ENCODE measurements around the gene GLDN. TPM values are rescaled to one million over a fixed set of nuclear protein-coding genes. Genes with fewer than 3 reads are reported as not detected.

GLDN gene
- total RNA-seq, 1 experiment from 2014 or later: 0.77 TPM

GRCh38 chr15:51323749-51324148 is 17.7 kb upstream of the GLDN start:
- Mint-ChIP-seq H3K27me3 (ENCODE audit: low read depth) (peaks cover 14% of the 10 kb centered on the region), H3K4me3 (no peak overlapping the region), H3K4me1 (no peaks in the 10 kb centered on the region), H3K27ac (no peak overlapping the region), H3K9me3 (no peaks in the 10 kb centered on the region), H3K36me3 (no peaks in the 10 kb centered on the region)
- CTCF ChIA-PET: interaction anchor here (1.2 kb wide), 1 partner anchor 59 kb away, joined by 3 read pairs; no protein-coding TSS in a partner anchor
- POLR2A ChIA-PET: no interaction called here
- ATAC-seq (no peak), DNase-seq (ENCODE audit: low spot score) (no peak)
- TF ChIP-seq ZNF671 (CRISPR knock-in tag; IDR thresholded peaks at IDR 0.05): no peak
- no peak for TF ChIP-seq TCF7 (CRISPR knock-in tag; IDR thresholded peaks at IDR 0.05; ENCODE audit: low read depth)
- TF ChIP-seq PREB (CRISPR knock-in tag; IDR thresholded peaks at IDR 0.05; ENCODE audit: borderline replicate concordance): no peak

GRCh38 chr15:51325167-51325566 is 16.3 kb upstream of the GLDN start:
- Mint-ChIP-seq H3K9me3 (no peaks in the 10 kb centered on the region), H3K27me3 (ENCODE audit: low read depth) (peaks cover 15% of the 10 kb centered on the region), H3K4me1 (no peaks in the 10 kb centered on the region), H3K27ac (no peak overlapping the region), H3K4me3 (no peak overlapping the region), H3K36me3 (no peaks in the 10 kb centered on the region)
- ATAC-seq: no peak
- ChIA-PET POLR2A (no interaction called here), CTCF (interaction anchor here (0.7 kb wide), 1 partner anchor 14 kb away, joined by 4 read pairs; no protein-coding TSS in a partner anchor)
- no peak for DNase-seq (ENCODE audit: low spot score)
- TF ChIP-seq PRRX2 (CRISPR knock-in tag; IDR thresholded peaks at IDR 0.05) (no peak), SOX15 (CRISPR knock-in tag; IDR thresholded peaks at IDR 0.05) (no peak), IRF1 (CRISPR knock-in tag; IDR thresholded peaks at IDR 0.05) (no peak), TP53 (CRISPR knock-in tag; IDR thresholded peaks at IDR 0.05) (no peak), GABPB1 (CRISPR knock-in tag; IDR thresholded peaks at IDR 0.05) (no peak), ZNF219 (CRISPR knock-in tag; IDR thresholded peaks at IDR 0.05; ENCODE audit: borderline replicate concordance) (no peak), IRF2 (CRISPR knock-in tag; IDR thresholded peaks at IDR 0.05; ENCODE audit: borderline replicate concordance, low read depth) (no peak), JUN (CRISPR knock-in tag; IDR thresholded peaks at IDR 0.05) (no peak), PREB (CRISPR knock-in tag; IDR thresholded peaks at IDR 0.05; ENCODE audit: borderline replicate concordance) (no peak), ZNF263 (CRISPR knock-in tag; IDR thresholded peaks at IDR 0.05; ENCODE audit: low read depth) (no peak), NFATC4 (CRISPR knock-in tag; IDR thresholded peaks at IDR 0.05) (no peak), TEAD4 (CRISPR knock-in tag; IDR thresholded peaks at IDR 0.05) (no peak), ARID4B (CRISPR knock-in tag; IDR thresholded peaks at IDR 0.05; ENCODE audit: borderline replicate concordance) (no peak), SMAD4 (CRISPR knock-in tag; IDR thresholded peaks at IDR 0.05) (no peak), ZNF317 (CRISPR knock-in tag; IDR thresholded peaks at IDR 0.05; ENCODE audit: borderline replicate concordance, low read depth) (no peak)
- TF ChIP-seq, protein P1, sequence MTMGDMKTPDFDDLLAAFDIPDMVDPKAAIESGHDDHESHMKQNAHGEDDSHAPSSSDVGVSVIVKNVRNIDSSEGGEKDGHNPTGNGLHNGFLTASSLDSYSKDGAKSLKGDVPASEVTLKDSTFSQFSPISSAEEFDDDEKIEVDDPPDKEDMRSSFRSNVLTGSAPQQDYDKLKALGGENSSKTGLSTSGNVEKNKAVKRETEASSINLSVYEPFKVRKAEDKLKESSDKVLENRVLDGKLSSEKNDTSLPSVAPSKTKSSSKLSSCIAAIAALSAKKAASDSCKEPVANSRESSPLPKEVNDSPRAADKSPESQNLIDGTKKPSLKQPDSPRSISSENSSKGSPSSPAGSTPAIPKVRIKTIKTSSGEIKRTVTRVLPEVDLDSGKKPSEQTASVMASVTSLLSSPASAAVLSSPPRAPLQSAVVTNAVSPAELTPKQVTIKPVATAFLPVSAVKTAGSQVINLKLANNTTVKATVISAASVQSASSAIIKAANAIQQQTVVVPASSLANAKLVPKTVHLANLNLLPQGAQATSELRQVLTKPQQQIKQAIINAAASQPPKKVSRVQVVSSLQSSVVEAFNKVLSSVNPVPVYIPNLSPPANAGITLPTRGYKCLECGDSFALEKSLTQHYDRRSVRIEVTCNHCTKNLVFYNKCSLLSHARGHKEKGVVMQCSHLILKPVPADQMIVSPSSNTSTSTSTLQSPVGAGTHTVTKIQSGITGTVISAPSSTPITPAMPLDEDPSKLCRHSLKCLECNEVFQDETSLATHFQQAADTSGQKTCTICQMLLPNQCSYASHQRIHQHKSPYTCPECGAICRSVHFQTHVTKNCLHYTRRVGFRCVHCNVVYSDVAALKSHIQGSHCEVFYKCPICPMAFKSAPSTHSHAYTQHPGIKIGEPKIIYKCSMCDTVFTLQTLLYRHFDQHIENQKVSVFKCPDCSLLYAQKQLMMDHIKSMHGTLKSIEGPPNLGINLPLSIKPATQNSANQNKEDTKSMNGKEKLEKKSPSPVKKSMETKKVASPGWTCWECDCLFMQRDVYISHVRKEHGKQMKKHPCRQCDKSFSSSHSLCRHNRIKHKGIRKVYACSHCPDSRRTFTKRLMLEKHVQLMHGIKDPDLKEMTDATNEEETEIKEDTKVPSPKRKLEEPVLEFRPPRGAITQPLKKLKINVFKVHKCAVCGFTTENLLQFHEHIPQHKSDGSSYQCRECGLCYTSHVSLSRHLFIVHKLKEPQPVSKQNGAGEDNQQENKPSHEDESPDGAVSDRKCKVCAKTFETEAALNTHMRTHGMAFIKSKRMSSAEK (CRISPR knock-in tag; IDR thresholded peaks at IDR 0.05; ENCODE audit: borderline replicate concordance): no peak
- TF ChIP-seq, protein P2, sequence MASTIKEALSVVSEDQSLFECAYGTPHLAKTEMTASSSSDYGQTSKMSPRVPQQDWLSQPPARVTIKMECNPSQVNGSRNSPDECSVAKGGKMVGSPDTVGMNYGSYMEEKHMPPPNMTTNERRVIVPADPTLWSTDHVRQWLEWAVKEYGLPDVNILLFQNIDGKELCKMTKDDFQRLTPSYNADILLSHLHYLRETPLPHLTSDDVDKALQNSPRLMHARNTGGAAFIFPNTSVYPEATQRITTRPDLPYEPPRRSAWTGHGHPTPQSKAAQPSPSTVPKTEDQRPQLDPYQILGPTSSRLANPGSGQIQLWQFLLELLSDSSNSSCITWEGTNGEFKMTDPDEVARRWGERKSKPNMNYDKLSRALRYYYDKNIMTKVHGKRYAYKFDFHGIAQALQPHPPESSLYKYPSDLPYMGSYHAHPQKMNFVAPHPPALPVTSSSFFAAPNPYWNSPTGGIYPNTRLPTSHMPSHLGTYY (CRISPR knock-in tag; IDR thresholded peaks at IDR 0.05): no peak
- TF ChIP-seq, protein P3, sequence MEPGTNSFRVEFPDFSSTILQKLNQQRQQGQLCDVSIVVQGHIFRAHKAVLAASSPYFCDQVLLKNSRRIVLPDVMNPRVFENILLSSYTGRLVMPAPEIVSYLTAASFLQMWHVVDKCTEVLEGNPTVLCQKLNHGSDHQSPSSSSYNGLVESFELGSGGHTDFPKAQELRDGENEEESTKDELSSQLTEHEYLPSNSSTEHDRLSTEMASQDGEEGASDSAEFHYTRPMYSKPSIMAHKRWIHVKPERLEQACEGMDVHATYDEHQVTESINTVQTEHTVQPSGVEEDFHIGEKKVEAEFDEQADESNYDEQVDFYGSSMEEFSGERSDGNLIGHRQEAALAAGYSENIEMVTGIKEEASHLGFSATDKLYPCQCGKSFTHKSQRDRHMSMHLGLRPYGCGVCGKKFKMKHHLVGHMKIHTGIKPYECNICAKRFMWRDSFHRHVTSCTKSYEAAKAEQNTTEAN (CRISPR knock-in tag; IDR thresholded peaks at IDR 0.05): no peak

Measured in WTC11 (cell line).